Activated CD8-positive, alpha-beta memory T cell treated with anti-CD3 and anti-CD28 coated beads, Interleukin-2, amount 10 ng/mL, durations not matched to agents 7 days and 5 days (primary cell): Measurements from ENCODE around the gene MMP7. TPM values are rescaled to one million over a fixed set of nuclear protein-coding genes. Genes with fewer than 3 reads are reported as not detected.

Experiments used
- ATAC-seq: fragments of 150-1000 bp; cut with Tn5 transposase; one replicate; pipeline ENCODE4 v1.10.0; 2021; ENCODE audit warnings: moderate library complexity
- CTCF ChIA-PET: fragments of 350-600 bp; sonication (Branson Sonifier 250); formaldehyde crosslinking; loops from one replicate; lab custom pipeline; 2021; ENCODE audit warnings: antibody characterized with exemption; lab: Charles Lee
- DNase-seq: peaks from one replicate; pipeline ENCODE4 v3.0.0-alpha.2; 2020
- H3K27ac Mint-ChIP-seq: one replicate; pipeline ENCODE4 v1.8.0; 2021; ENCODE audit warnings: mild to moderate bottlenecking, mixed read lengths
- H3K27me3 Mint-ChIP-seq: one replicate; pipeline ENCODE4 v1.8.0; 2021; ENCODE audit warnings: mixed read lengths
- H3K36me3 Mint-ChIP-seq: one replicate; pipeline ENCODE4 v1.8.0; 2021; ENCODE audit warnings: mild to moderate bottlenecking, mixed read lengths
- H3K4me1 Mint-ChIP-seq: one replicate; pipeline ENCODE4 v1.8.0; 2021; ENCODE audit warnings: mixed read lengths
- H3K4me3 Mint-ChIP-seq: one replicate; pipeline ENCODE4 v1.8.0; 2021; ENCODE audit warnings: mild to moderate bottlenecking, moderate library complexity, mixed read lengths
- H3K9me3 Mint-ChIP-seq: one replicate; pipeline ENCODE4 v1.8.0; 2022; ENCODE audit warnings: low read depth, mixed read lengths
- total RNA-seq, 2 experiments: library from RNA; stranded (reverse); gene quantifications; one replicate each; pipeline ENCODE4 v1.2.3, GENCODE V29; 2021

The MMP7 gene
- total RNA-seq, 2 experiments from 2014 or later: not detected

DNA sequence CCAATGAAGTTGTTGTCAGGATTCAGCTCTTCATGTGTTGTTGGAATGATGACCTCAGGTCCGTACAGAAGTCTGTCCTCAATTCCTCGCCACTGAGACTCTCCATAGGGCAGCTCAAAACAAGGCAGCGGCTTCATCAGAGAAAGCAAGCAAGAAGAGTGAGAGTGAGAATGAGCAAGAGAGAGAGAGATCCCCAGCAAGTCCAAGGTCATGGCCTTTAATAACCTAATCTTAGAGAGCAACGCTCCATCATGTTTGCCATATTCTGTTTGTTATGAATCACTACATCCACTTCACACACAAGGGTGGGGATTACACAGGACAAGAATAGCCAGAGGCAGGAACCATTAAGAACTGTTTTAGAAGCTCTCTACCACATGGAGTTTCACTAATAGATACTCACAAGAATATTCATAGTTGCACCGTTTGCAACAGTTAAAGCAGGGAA is 23.3 kb upstream of the MMP7 start:
- Mint-ChIP-seq H3K27ac (no peak overlapping the region), H3K4me1 (no peaks in the 10 kb centered on the region), H3K9me3 (no peaks in the 10 kb centered on the region), H3K4me3 (no peak overlapping the region), H3K36me3 (peaks cover 2% of the 10 kb centered on the region), H3K27me3 (peaks cover 5% of the 10 kb centered on the region)
- DNase-seq: no peak
- no peak for ATAC-seq
- CTCF ChIA-PET: interaction anchor here (0.6 to 0.7 kb wide), 2 partner anchors 38 to 547 kb away, joined by 3 to 4 read pairs; no protein-coding TSS in a partner anchor

GRCh38 chr11:102552447-102553194 is 22.1 kb upstream of the MMP7 start:
- DNase-seq: no peak
- no peak overlapping the region for H3K4me3 Mint-ChIP-seq
- ATAC-seq: no peak

GRCh38 chr11:102552020-102552419 is 21.5 kb upstream of the MMP7 start:
- Mint-ChIP-seq H3K4me1 (peaks cover 2% of the 10 kb centered on the region), H3K27ac (no peak overlapping the region), H3K4me3 (no peak overlapping the region), H3K36me3 (no peaks in the 10 kb centered on the region), H3K9me3 (no peaks in the 10 kb centered on the region), H3K27me3 (peaks cover 3% of the 10 kb centered on the region)
- no peak for ATAC-seq
- no peak for DNase-seq
- CTCF ChIA-PET: no interaction called here

More at GRCh38 chr11:102552447-102553194, 22.1 kb upstream of the MMP7 start:
- no peaks in the 10 kb centered on the region for H3K4me1 Mint-ChIP-seq
- CTCF ChIA-PET: no interaction called here
- no peaks in the 10 kb centered on the region for H3K36me3 Mint-ChIP-seq
- no peak overlapping the region for H3K27ac Mint-ChIP-seq
- H3K9me3 Mint-ChIP-seq: no peaks in the 10 kb centered on the region
- peaks cover 3% of the 10 kb centered on the region for H3K27me3 Mint-ChIP-seq

- ATAC-seq (no peak), DNase-seq (no peak)
- Mint-ChIP-seq H3K27ac (no peak overlapping the region), H3K27me3 (peaks cover 4% of the 10 kb centered on the region), H3K9me3 (no peaks in the 10 kb centered on the region), H3K36me3 (no peaks in the 10 kb centered on the region), H3K4me1 (peaks cover 3% of the 10 kb centered on the region), H3K4me3 (no peak overlapping the region)
- CTCF ChIA-PET: no interaction called here
These were observed 20.7 kb upstream of the MMP7 start for GRCh38 chr11:102551169-102551781.

GRCh38 chr11:102546923-102547471 is 16.4 kb upstream of the MMP7 start:
- CTCF ChIA-PET: interaction anchor here (1.2 kb wide), 1 partner anchor 55 kb away, joined by 3 read pairs; no protein-coding TSS in a partner anchor
- Mint-ChIP-seq H3K4me1 (peaks cover 3% of the 10 kb centered on the region), H3K27ac (no peak overlapping the region), H3K9me3 (no peaks in the 10 kb centered on the region), H3K27me3 (peaks cover 3% of the 10 kb centered on the region), H3K36me3 (no peaks in the 10 kb centered on the region), H3K4me3 (no peak overlapping the region)
- no peak for ATAC-seq
- DNase-seq: no peak

GRCh38 chr11:102546427-102546826 is 15.9 kb upstream of the MMP7 start:
- H3K4me3 Mint-ChIP-seq: no peak overlapping the region
- H3K4me1 Mint-ChIP-seq: peaks cover 3% of the 10 kb centered on the region
- CTCF ChIA-PET: interaction anchor here (0.6 to 1.2 kb wide), 2 partner anchors 56 to 66 kb away, joined by 3 read pairs; no protein-coding TSS in a partner anchor

DNA sequence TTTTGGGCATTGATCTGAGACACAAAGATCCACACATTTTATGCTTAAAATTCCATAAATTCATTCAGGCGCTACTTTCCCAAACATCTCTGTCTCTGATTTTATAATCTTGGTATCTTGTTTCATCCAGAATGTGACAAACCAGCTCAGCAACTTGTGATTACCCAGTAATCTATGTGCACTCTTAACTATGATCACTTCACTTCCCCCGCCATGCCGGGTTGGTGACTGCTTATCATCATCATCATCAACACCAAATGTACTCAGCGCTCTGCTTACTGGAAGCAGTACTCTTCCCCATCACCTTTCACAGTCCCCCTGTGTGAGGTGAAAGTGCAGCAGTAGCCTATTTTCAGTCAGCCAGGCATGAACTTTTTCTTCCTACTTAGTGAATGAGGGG is 15.2 kb upstream of the MMP7 start:
- H3K4me3 Mint-ChIP-seq: no peak overlapping the region
- H3K27ac Mint-ChIP-seq: no peak overlapping the region
- no peaks in the 10 kb centered on the region for H3K36me3 Mint-ChIP-seq
- H3K27me3 Mint-ChIP-seq: peaks cover 6% of the 10 kb centered on the region
- CTCF ChIA-PET: interaction anchor here (0.9 to 1.2 kb wide), 2 partner anchors 57 to 155 kb away, joined by 3 read pairs; no protein-coding TSS in a partner anchor
- ATAC-seq (no peak), DNase-seq (no peak)
- H3K9me3 Mint-ChIP-seq: no peaks in the 10 kb centered on the region
- peaks cover 3% of the 10 kb centered on the region for H3K4me1 Mint-ChIP-seq

More at GRCh38 chr11:102546427-102546826, 15.9 kb upstream of the MMP7 start:
- peaks cover 6% of the 10 kb centered on the region for H3K27me3 Mint-ChIP-seq
- H3K36me3 Mint-ChIP-seq: no peaks in the 10 kb centered on the region
- no peaks in the 10 kb centered on the region for H3K9me3 Mint-ChIP-seq
- DNase-seq (no peak), ATAC-seq (no peak)
- H3K27ac Mint-ChIP-seq: no peak overlapping the region

DNA sequence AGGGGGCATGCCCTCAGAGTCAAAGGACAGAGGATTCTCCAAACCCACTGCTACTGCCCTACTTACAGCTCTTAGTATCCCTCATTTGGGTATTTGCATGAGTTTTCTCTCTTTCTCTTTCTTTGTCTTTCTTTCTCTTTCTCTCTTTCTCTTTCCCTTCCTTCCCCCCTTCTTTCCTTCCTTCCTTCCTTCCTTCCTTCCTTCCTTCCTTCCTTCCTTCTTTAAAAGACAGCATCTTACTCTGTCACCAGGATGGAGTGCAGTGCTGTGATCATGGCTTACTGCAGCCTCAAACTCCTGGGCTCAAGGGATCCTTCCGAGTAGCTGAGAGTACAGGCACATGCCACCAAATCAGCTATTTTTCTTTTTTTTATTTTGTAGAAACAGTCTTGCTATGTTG is 14.0 kb upstream of the MMP7 start:
- no peaks in the 10 kb centered on the region for H3K36me3 Mint-ChIP-seq
- no peak overlapping the region for H3K4me3 Mint-ChIP-seq
- no peaks in the 10 kb centered on the region for H3K9me3 Mint-ChIP-seq
- DNase-seq (no peak), ATAC-seq (no peak)
- CTCF ChIA-PET: no interaction called here
- H3K4me1 Mint-ChIP-seq: peaks cover 3% of the 10 kb centered on the region
- H3K27ac Mint-ChIP-seq: no peak overlapping the region
- H3K27me3 Mint-ChIP-seq: peaks cover 6% of the 10 kb centered on the region

DNA sequence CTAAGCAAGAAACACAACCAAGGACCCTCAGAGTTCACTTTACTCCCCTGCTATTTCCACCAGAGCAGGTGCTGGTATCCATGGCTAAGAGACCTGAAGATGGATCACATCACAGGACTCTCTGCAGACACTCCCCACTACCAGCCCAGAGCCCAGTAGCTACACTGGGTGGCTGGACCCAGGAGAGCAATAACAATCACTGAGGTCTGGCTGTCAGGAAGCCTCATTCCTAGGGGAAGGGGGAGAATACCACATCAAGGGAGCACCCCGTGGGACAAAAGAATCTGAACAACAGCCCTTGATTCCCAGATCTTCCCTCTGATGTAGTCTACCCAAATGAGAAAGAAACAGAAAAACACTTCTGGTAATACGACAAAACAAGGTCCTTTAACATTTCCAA is 9.0 kb upstream of the MMP7 start:
- CTCF ChIA-PET: interaction anchor here (1.7 kb wide), 1 partner anchor 127 kb away, joined by 5 read pairs; no protein-coding TSS in a partner anchor
- H3K27me3 Mint-ChIP-seq: peaks cover 9% of the 10 kb centered on the region
- no peaks in the 10 kb centered on the region for H3K36me3 Mint-ChIP-seq
- no peaks in the 10 kb centered on the region for H3K9me3 Mint-ChIP-seq
- H3K4me1 Mint-ChIP-seq: no peaks in the 10 kb centered on the region
- DNase-seq (no peak), ATAC-seq (no peak)
- H3K4me3 Mint-ChIP-seq: no peak overlapping the region
- H3K27ac Mint-ChIP-seq: no peak overlapping the region

DNA sequence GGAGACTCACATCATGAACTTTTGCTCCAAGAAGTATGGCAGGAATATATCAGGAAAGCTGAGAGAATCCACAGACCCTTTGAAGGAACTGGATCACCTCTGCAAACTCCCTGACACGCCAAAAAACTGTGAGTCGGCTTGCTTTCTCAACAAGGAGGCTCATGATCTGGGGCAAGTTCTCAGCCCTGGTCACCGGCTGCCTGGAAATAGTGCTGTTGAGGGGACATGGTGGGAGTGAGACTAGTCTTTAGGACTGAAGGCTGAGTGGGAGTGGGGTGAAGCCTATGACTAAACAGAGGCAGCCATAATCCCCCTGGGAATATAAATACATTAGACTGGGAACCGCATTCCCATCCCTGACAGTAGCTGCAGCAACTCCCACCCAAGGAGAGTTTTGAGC is 8.4 kb upstream of the MMP7 start:
- DNase-seq: no peak
- Mint-ChIP-seq H3K4me1 (no peaks in the 10 kb centered on the region), H3K9me3 (no peaks in the 10 kb centered on the region), H3K27ac (no peak overlapping the region), H3K36me3 (no peaks in the 10 kb centered on the region), H3K27me3 (peaks cover 12% of the 10 kb centered on the region), H3K4me3 (no peak overlapping the region)
- CTCF ChIA-PET: interaction anchor here (1.7 kb wide), 1 partner anchor 127 kb away, joined by 5 read pairs; no protein-coding TSS in a partner anchor
- no peak for ATAC-seq

GRCh38 chr11:102534261-102534872 is 3.8 kb upstream of the MMP7 start:
- H3K4me3 Mint-ChIP-seq: no peak overlapping the region

GRCh38 chr11:102528618-102529017 is 1.9 kb downstream of the MMP7 start:
- H3K36me3 Mint-ChIP-seq: no peaks in the 10 kb centered on the region
- CTCF ChIA-PET: interaction anchor here (1.0 kb wide), 1 partner anchor 29 kb away, joined by 4 read pairs; no protein-coding TSS in a partner anchor
- H3K4me1 Mint-ChIP-seq: no peaks in the 10 kb centered on the region
- H3K27ac Mint-ChIP-seq: no peak overlapping the region
- no peak for DNase-seq
- no peak for ATAC-seq
- H3K9me3 Mint-ChIP-seq: no peaks in the 10 kb centered on the region
- H3K27me3 Mint-ChIP-seq: no peaks in the 10 kb centered on the region
- no peak overlapping the region for H3K4me3 Mint-ChIP-seq

More at GRCh38 chr11:102534261-102534872, 3.8 kb upstream of the MMP7 start:
- CTCF ChIA-PET: interaction anchor here (1.0 kb wide), 1 partner anchor 9 kb away, joined by 3 read pairs; no protein-coding TSS in a partner anchor
- Mint-ChIP-seq H3K36me3 (no peaks in the 10 kb centered on the region), H3K27me3 (peaks cover 9% of the 10 kb centered on the region), H3K4me1 (no peaks in the 10 kb centered on the region), H3K9me3 (no peaks in the 10 kb centered on the region), H3K27ac (no peak overlapping the region)
- DNase-seq (no peak), ATAC-seq (no peak)

GRCh38 chr11:102527684-102528083 is 2.9 kb downstream of the MMP7 start:
- H3K4me3 Mint-ChIP-seq: no peak overlapping the region

More at GRCh38 chr11:102527684-102528083, 2.9 kb downstream of the MMP7 start:
- CTCF ChIA-PET: no interaction called here
- peaks cover under 1% of the 10 kb centered on the region for H3K4me1 Mint-ChIP-seq
- no peaks in the 10 kb centered on the region for H3K36me3 Mint-ChIP-seq
- ATAC-seq: no peak
- no peak overlapping the region for H3K27ac Mint-ChIP-seq
- no peaks in the 10 kb centered on the region for H3K27me3 Mint-ChIP-seq
- H3K9me3 Mint-ChIP-seq: no peaks in the 10 kb centered on the region
- no peak for DNase-seq
